ENCODE measurements around the gene SLC6A20.

The SLC6A20 gene

DNA sequence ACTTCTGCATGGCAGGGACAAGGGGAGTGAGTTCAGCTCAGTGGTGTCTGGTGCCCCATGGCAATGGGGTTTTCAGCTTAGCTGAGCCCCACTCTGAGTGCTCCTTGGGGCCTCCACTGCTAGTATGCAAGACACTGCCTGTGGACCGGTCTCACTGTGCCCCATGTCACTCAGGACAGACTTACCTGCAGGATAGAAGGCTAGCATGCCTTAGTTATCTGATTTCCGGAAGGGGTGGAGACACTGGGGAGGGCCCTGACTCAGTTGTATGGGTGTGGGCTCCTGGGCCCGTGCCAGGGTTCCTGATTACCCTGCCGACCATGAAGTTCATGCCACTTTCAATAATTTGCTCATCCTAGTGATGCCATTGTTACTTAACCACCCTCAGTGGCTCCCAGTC is 4.3 kb upstream of the SLC6A20 start:
- no peak for DNase-seq

GRCh38 chr3:45799586-45799985 is 3.2 kb upstream of the SLC6A20 start:
- DNase-seq: no peak

GRCh38 chr3:45798034-45798433 is 1.7 kb upstream of the SLC6A20 start:
- no peak for DNase-seq

GRCh38 chr3:45796902-45797637 is 734 bp upstream of the SLC6A20 start:
- no peak for DNase-seq

GRCh38 chr3:45795509-45795881 is 841 bp downstream of the SLC6A20 start:
- DNase-seq: no peak

GRCh38 chr3:45794660-45795059 is 1.7 kb downstream of the SLC6A20 start:
- no peak for DNase-seq

- no peak for DNase-seq
These were observed 2.2 kb downstream of the SLC6A20 start for GRCh38 chr3:45794177-45794560.

DNA sequence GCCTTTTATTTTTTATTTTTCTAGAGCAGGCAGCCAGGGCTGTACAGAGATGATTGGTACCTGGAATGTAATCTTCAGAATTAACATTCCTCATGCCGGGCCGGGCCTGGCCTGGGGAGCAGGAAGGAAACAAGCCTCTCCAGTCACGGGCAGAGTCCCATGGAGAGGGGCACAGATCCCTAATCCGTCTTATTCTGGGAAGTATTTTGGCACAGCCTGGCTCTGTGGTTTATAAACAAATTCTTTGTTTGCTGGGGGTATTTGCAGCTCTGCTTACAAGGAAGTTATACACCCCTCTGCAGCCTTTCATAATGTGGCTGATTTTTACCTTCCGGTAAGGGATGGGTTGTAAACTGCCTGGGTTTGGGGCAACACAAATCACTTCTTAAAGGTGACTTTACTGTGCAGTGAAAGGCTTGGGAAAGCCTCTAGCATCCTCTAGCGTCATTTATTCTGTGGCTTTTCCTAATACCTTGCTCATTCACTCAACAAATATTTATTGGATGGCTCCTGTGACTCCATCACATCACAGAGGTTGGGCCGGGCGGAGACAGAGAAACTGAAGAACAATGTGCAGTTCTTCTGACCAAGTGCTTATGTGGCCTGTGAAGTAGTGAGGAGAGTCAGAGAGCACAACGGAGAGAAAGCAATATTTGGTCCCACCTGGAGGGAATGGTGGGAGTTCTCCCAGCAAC is 2.7 kb downstream of the SLC6A20 start:
- no peak for DNase-seq

DNA sequence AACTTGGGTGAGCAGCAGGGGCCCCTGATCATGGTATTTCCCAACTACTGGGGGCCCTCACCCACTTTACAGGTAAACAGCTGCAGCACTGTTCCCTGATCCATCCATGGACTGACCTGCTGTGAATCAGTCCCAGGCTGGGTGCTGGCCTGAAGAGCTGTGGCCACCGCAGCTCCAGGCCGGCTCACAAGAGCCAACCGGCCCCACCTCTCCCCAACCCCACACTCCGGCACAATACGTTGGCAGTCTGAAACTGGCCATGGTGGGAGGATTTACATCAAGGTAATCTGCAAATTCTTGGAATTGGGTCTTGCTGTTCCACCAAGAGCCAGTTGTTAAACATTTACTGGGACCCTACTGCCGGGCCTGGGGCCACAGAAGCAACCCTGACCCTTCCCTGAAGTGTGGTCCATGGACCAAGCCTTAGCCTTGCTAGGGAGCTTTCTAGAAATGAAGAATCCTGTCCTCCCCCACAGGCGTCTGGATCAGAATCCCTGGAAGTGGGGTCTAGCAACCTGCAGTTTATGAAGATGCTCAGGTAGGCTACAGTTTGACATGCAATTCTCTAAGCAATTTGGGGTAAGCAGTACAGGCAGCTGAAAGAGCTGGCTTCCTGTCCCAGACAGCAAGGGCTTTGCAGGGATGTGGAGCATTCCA is 3.7 kb downstream of the SLC6A20 start:
- DNase-seq: no peak

DNA sequence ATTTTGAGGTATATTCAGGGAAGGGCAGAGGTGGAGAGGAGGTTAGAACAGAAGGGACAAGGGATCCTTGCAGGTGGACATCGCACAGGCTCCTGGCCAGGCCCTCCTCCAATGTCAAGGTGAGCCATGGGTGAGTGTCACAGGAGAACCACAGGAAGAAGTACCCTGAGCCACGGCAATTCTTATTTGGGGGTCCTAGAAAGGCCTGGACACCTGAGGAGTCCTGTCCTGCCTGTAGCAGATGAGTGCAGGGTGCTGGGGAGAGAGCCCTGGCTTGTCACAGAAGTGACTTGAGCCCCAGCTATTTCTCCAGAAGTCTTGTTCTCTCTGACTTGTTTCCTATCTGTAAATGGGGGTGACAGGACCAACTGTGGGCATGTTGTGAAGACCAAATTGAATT is 4.3 kb downstream of the SLC6A20 start:
- no peak for DNase-seq

- no peak for DNase-seq
These were observed 5.7 kb downstream of the SLC6A20 start for GRCh38 chr3:45790596-45790995.

DNA sequence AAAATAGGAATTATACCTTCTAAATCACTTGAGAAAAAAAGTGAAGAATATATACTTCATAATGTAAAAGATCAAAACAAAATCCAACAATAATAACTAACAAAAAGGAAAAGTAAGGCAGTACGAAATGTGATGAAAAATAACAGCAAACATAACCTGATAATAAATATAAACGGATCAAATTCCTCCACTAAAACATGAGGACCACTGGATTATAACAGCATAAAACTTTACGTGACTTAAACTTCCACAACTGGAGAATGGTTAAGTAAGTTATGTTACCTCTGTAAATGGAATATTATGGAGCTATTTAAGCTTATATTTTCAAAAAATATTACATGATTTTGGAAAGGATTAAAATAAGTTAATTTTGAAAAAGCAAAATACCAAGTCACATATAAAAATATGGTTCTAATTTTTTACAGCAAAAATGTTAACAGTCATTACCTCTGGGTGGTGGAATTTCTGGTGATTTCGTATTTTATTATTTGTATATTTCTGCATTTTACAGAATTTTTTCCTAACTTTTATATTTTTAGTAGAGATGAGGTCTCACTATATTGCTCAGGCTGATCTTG is 7.0 kb downstream of the SLC6A20 start:
- no peak for DNase-seq

- no peak for DNase-seq
These were observed 8.8 kb downstream of the SLC6A20 start for GRCh38 chr3:45787551-45787950.

DNA sequence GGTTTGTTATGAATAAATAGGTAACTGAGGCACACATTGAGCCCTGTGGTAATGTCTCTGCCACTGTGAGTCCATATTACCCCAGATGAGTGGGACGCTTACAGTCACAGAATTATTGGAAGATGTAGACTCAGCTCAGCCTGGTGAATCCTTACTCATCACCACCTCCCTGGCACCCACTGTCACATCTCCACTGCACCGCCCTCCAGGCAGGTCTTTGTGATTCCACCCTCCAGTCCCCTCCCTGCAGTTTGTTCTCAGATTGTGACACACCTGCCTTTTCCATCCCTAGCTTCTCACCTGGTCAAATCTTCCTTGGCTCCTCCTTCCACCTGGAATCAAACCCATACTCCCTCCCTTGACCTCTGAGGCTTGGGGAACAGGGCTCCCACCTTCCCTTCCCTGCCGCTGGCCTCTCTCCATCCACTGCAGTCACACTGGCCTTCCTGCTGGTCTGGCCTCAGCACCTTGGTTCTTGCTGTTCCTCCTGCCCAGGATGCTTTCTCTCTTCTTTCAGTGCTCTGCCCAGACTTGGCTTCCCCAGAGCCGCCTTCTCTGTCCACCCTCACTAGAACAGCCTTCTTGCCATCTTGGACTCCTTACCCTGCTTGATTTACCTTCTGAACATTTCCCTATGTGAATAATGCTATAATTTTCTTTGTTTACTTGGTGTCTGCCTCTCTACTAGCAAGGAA is 9.4 kb downstream of the SLC6A20 start:
- DNase-seq: no peak

GRCh38 chr3:45785605-45786150 is 10.7 kb downstream of the SLC6A20 start:
- no peak for DNase-seq

DNA sequence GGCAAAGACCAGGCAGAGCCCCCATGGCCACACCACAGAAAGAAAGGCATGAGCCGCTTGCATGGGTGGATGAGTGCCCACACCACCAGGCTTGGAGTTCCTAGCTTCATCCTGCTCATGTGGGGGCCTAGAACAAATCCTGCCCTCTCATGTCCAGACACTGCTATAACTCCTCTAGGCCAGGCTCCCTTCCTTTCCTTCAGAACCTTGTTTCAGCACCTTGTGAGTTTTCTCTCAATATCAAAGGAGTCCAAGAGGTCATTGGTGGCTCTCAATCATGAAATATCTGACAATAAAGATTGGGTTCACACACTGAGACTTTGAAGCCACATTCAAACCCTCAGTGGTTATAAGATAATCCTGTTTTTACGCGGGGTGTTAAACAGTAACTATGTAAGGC is 12.7 kb downstream of the SLC6A20 start:
- DNase-seq: no peak

DNA sequence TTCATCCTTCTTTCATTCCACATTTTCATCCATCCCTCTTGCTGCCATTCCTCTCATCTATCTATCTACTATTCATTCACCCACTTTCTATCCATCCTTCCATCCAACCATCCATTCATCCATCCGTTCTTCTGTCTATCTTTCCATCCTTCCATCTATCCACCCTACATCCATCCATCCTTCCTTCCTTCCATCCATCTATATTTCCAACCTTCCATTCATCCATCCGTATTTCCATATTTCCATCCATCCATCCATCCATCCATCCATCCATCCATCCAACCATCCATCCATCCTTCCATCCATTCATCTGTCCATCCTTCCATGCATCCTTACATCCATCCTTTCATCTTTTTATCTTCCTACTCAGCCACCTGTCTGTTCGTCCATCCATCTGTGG is 14.0 kb downstream of the SLC6A20 start:
- no peak for DNase-seq

DNA sequence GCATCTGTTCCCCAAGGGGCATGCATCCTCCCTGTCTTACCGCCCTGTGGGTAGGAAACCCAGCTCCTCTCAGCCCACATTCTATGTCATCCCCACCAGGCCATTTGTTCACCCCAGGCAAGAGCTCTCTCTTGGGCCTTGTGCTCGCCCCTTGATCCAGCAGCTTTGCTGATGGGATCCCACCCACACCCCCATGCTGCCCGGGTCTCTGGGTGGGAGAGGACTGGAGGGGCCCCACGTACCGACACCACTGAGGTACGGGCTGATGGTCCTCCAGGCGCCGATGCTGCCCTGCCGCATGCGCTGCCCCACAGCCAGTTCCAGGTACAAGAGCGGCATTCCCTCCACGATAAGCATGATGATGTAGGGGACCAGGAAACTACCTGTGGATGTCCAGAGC is 14.5 kb downstream of the SLC6A20 start:
- DNase-seq: no peak

DNA sequence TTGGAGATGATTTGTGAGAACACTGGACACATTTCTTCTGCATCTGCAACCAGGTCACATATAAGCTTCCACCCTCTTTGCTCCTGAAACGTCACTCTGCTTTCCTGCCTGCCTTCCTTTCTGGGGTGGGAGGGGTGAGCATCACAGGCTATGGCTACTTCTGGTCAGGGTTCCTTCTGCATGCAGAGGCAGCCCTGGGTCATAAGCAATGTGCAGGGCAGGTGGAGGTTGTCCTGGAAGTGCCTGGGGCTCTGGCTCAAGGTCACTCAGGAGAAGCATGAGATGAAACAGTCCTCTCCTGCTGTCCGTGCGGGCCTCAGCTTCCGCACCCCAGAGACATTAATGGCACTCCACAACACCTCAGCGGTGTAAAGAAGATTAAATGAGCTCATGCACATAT is 15.1 kb downstream of the SLC6A20 start:
- DNase-seq: no peak

DNA sequence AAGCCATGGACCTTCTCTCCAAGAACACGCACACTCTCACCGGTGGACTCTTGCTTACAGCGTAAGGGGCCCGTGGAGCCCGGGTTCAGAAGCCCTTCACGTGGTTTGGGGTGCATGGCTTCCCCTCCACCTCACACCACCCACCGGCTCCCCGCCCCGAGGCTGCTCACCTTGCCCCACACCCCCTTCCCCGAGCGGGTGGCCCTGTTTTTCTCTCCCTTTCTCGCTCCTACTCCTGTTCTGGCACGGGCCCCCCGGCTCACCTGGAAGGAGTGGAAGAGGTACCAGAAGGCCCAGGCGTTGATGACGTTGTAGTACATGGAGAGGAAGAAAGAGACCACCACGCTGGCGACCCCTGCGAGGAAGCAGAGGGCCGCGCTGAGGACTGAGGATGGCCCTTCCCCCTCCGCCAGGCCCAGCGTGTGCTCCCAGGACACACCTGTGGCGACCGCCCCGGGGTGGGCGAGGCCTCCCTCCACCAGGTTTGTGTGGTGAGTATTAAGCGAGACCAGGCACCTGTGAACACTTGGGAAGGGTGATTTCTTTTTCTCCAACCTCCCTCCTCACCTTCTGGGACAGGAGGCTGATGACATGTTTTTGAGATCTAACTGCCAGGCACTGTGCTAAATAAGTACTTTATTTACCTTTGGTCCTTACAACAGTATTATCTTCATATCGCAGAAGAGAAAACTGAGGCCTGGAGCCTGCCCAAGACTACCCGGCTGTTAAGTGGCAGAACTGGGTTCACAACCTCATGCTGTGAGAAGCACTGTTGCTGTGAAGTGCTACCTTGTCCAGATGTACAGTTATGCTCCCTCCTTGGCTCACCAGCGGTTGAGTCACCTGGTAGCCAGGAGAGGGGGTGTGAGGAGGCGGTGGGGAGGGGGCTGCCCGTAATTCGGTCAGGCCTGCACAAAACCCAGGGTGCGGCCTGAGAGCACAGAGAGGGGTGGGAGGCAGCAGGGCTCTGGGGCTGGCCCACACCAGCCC is 16.3 kb downstream of the SLC6A20 start:
- DNase-seq: no peak

- DNase-seq: no peak
These were observed 17.6 kb downstream of the SLC6A20 start for GRCh38 chr3:45778761-45779201.

Data from NCI-H1092 treated with DMSO at 0.1 percent for 48 hours (cell line).